ENCODE measurements around the gene AGL. TPM values are rescaled to one million over a fixed set of nuclear protein-coding genes. Genes with fewer than 3 reads are reported as not detected.
"Not testable (repeated sequence)": the region's sequence is repeated elsewhere in the genome, so short reads cannot be mapped to it uniquely, and the experiment has no call there.

AGL gene
- total RNA-seq, 1 donor from 2014 or later: 14.3 TPM

- TF ChIP-seq CTCF (IDR thresholded peaks at IDR 0.05): no peak
- Mint-ChIP-seq H3K9me3 (ENCODE audit: unreplicated experiment) (no peaks in the 10 kb centered on the region), H3K36me3 (ENCODE audit: unreplicated experiment) (peaks cover 12% of the 10 kb centered on the region), H3K4me3 (ENCODE audit: unreplicated experiment) (no peak overlapping the region), H3K4me1 (ENCODE audit: unreplicated experiment) (no peaks in the 10 kb centered on the region), H3K27me3 (ENCODE audit: unreplicated experiment) (no peaks in the 10 kb centered on the region), H3K27ac (ENCODE audit: unreplicated experiment) (no peak overlapping the region)
- no peak for DNase-seq (ENCODE audit: extremely low spot score, unreplicated experiment)
These were observed 27.4 kb downstream of the AGL start for GRCh38 chr1:99877568-99877967.

- H3K4me1 Mint-ChIP-seq (ENCODE audit: unreplicated experiment): no peaks in the 10 kb centered on the region
- TF ChIP-seq CTCF (IDR thresholded peaks at IDR 0.05): no peak
These were observed 36.0 kb downstream of the AGL start for GRCh38 chr1:99886179-99886578.

GRCh38 chr1:99886841-99887240, 36.7 kb downstream of the AGL start:
- Mint-ChIP-seq H3K36me3 (ENCODE audit: unreplicated experiment) (peaks cover 26% of the 10 kb centered on the region), H3K4me1 (ENCODE audit: unreplicated experiment) (no peaks in the 10 kb centered on the region)
- no peak for DNase-seq (ENCODE audit: extremely low spot score, unreplicated experiment)

More at GRCh38 chr1:99886179-99886578, 36.0 kb downstream of the AGL start:
- no peak overlapping the region for H3K4me3 Mint-ChIP-seq (ENCODE audit: unreplicated experiment)
- no peaks in the 10 kb centered on the region for H3K9me3 Mint-ChIP-seq (ENCODE audit: unreplicated experiment)
- H3K36me3 Mint-ChIP-seq (ENCODE audit: unreplicated experiment): peaks cover 26% of the 10 kb centered on the region
- H3K27ac Mint-ChIP-seq (ENCODE audit: unreplicated experiment): no peak overlapping the region
- no peaks in the 10 kb centered on the region for H3K27me3 Mint-ChIP-seq (ENCODE audit: unreplicated experiment)
- no peak for DNase-seq (ENCODE audit: extremely low spot score, unreplicated experiment)

GRCh38 chr1:99887890-99888289, 37.7 kb downstream of the AGL start:
- Mint-ChIP-seq H3K4me1 (ENCODE audit: unreplicated experiment) (no peaks in the 10 kb centered on the region), H3K4me3 (ENCODE audit: unreplicated experiment) (no peak overlapping the region), H3K27ac (ENCODE audit: unreplicated experiment) (no peak overlapping the region), H3K36me3 (ENCODE audit: unreplicated experiment) (peaks cover 31% of the 10 kb centered on the region), H3K27me3 (ENCODE audit: unreplicated experiment) (no peaks in the 10 kb centered on the region), H3K9me3 (ENCODE audit: unreplicated experiment) (no peaks in the 10 kb centered on the region)
- DNase-seq (ENCODE audit: extremely low spot score, unreplicated experiment): no peak
- TF ChIP-seq CTCF (IDR thresholded peaks at IDR 0.05): no peak

More at GRCh38 chr1:99886841-99887240, 36.7 kb downstream of the AGL start:
- Mint-ChIP-seq H3K27ac (ENCODE audit: unreplicated experiment) (no peak overlapping the region), H3K9me3 (ENCODE audit: unreplicated experiment) (no peaks in the 10 kb centered on the region), H3K4me3 (ENCODE audit: unreplicated experiment) (no peak overlapping the region), H3K27me3 (ENCODE audit: unreplicated experiment) (no peaks in the 10 kb centered on the region)
- no peak for TF ChIP-seq CTCF (IDR thresholded peaks at IDR 0.05)

- Mint-ChIP-seq H3K9me3 (ENCODE audit: unreplicated experiment) (no peaks in the 10 kb centered on the region), H3K27me3 (ENCODE audit: unreplicated experiment) (no peaks in the 10 kb centered on the region), H3K36me3 (ENCODE audit: unreplicated experiment) (peaks cover 29% of the 10 kb centered on the region), H3K4me3 (ENCODE audit: unreplicated experiment) (no peak overlapping the region), H3K4me1 (ENCODE audit: unreplicated experiment) (no peaks in the 10 kb centered on the region), H3K27ac (ENCODE audit: unreplicated experiment) (no peak overlapping the region)
- no peak for TF ChIP-seq CTCF (IDR thresholded peaks at IDR 0.05)
- DNase-seq (ENCODE audit: extremely low spot score, unreplicated experiment): no peak
These were observed 41.8 kb downstream of the AGL start for GRCh38 chr1:99891997-99892396.

- DNase-seq (ENCODE audit: extremely low spot score, unreplicated experiment); H3K4me3 Mint-ChIP-seq (ENCODE audit: unreplicated experiment); H3K4me1 Mint-ChIP-seq (ENCODE audit: unreplicated experiment); H3K27ac Mint-ChIP-seq (ENCODE audit: unreplicated experiment); H3K27me3 Mint-ChIP-seq (ENCODE audit: unreplicated experiment): not testable (repeated sequence)
- peaks cover 13% of the 10 kb centered on the region for H3K9me3 Mint-ChIP-seq (ENCODE audit: unreplicated experiment)
- peaks cover 45% of the 10 kb centered on the region for H3K36me3 Mint-ChIP-seq (ENCODE audit: unreplicated experiment)
These were observed 53.1 kb downstream of the AGL start for GRCh38 chr1:99903278-99903677.
